ENCODE data around the gene EFNA3.

GRCh38 chr1:155117610-155118009 lies 39.0 kb downstream of the EFNA3 start:
- TF ChIP-seq CTCF (conservative IDR thresholded peaks at IDR 0.05; ENCODE audit: low read depth in 2 of 2) = no peak
- no peak for TF ChIP-seq EZH2 (IDR thresholded peaks at IDR 0.05; ENCODE audit: low read depth, unreplicated experiment)
- no peak for TF ChIP-seq REST (IDR thresholded peaks at IDR 0.05; ENCODE audit: unreplicated experiment)
- TF ChIP-seq EZH2phosphoT487 (IDR thresholded peaks at IDR 0.05; ENCODE audit: unreplicated experiment) = no peak
